A673 (cell line): ENCODE data around the gene LCN10.

Experiments
- CTCF ChIP-seq: fragments of 300-800, 200-600 bp; sonication (generic); conservative IDR thresholded peaks from 2 replicates; pipeline ENCODE4 v1.5.1; 2017; ENCODE audit warnings: low read depth, mild to moderate bottlenecking, antibody characterized with exemption, low read length, moderate library complexity, mixed read lengths
- EZH2 ChIP-seq: fragments of 200-600 bp; sonication (generic); IDR thresholded peaks from 2 replicates; pipeline ENCODE4 v1.6.1; 2017; ENCODE audit warnings: borderline replicate concordance, low read depth, mild to moderate bottlenecking, mixed read lengths, antibody characterized with exemption, low read length; ENCODE audit not compliant: poor library complexity, severe bottlenecking

GRCh38 chr9:136692185-136693134, 50.3 kb downstream of the LCN10 start:
- no peak for TF ChIP-seq CTCF
- no peak for TF ChIP-seq EZH2
